ENCODE measurements around the gene JUNB. TPM values are rescaled to one million over a fixed set of nuclear protein-coding genes. Genes with fewer than 3 reads are reported as not detected.

JUNB gene
- total and polyA plus RNA-seq, 10 of the 15 experiments (the other 5 are each of a cell fraction or from before 2014, with no cell fraction given), result 0.55 to 144 (median 68.3) TPM

DNA sequence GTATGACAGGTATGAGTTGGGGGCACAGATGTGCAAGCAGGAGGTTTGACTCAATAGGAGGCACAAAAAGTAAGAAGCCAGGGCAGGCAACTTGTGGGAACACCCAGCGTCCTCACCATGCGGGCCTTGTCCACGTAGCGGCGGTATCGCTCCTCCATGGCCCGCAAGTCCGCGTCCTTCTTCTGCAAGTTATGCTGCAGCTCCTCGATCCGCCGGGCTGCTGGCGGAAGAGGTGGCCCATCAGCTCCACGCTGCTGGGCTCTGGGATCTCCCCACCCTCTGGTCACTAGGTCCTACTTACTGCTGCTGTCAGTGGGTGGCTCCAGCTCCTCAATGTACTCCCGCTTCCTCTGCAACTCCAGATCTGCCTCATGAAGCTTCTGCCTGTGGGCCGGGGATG, 26.6 kb upstream of the JUNB start:
- ChIA-PET RAD21 (ENCODE audit: unreplicated experiment) (interaction anchor here (0.7 to 9.0 kb wide), 9 partner anchors 8 to 124 kb away, joined by 3 to 76 read pairs (median 5); partner anchors contain the start of gene RNASEH2A), CTCF (interaction anchor here (0.7 to 17.0 kb wide), 12 partner anchors 9 to 236 kb away, joined by 3 to 426 read pairs (median 8); partner anchors contain the start of genes JUNB, PRDX2, RNASEH2A and THSD8), SMC1A (ENCODE audit: uncharacterized antibody, unreplicated experiment) (interaction anchor here (0.7 to 4.6 kb wide), 5 partner anchors 13 to 795 kb away, joined by 3 to 61 read pairs (median 12); partner anchors contain the start of gene THSD8), POLR2A (interaction anchor here (0.7 to 1.9 kb wide), 3 partner anchors 31 to 205 kb away, joined by 4 to 7 read pairs (median 4); no protein-coding TSS in a partner anchor)
- Histone ChIP-seq H3K79me2 (ENCODE audit: control insufficient read depth, insufficient read depth, low read length) (no peaks in the 10 kb centered on the region), H3K27ac (ENCODE audit: control insufficient read depth, insufficient read depth) (no peak overlapping the region), H2AFZ (ENCODE audit: control insufficient read depth, low read depth, low read length) (no peak overlapping the region), H3K4me3 (no peak overlapping the region), H4K20me1 (ENCODE audit: control insufficient read depth, insufficient read depth) (no peaks in the 10 kb centered on the region), H3K9me3 (replicated peaks; ENCODE audit: control insufficient read depth, insufficient read depth, low read length) (no peaks in the 10 kb centered on the region), H3K9ac (ENCODE audit: control insufficient read depth, insufficient read depth, low read length) (no peak overlapping the region), H3K4me1 (ENCODE audit: control insufficient read depth, insufficient read depth, low read length) (no peaks in the 10 kb centered on the region; the same call in 1 of the 2 replicates), H3K27me3 (replicated peaks in 1 of 2; ENCODE audit: control insufficient read depth in 2 of 2, insufficient read depth in 2 of 2, low read length in 1 of 2) (no peaks in the 10 kb centered on the region; a peak in 1 of 4 replicates), H3K36me3 (ENCODE audit: control insufficient read depth in 2 of 2, insufficient read depth in 2 of 2, low read length in 1 of 2) (no peaks in the 10 kb centered on the region), H3K4me2 (ENCODE audit: control insufficient read depth, insufficient read depth) (no peak overlapping the region)
- in situ Hi-C loops (cut with MboI) (loop anchor here (5.0 kb wide), 2 partner anchors 33 to 83 kb away; no protein-coding TSS in a partner anchor), intact Hi-C loops (cut with micrococcal nuclease; ENCODE audit: unreplicated experiment) (no loop called here)
- ATAC-seq (no peak), DNase-seq (ENCODE audit: low read depth, low spot score) (no peak), FAIRE-seq (no peak)
- no TSS peak for BruUV-seq (replicated peaks)
- WGBS (ENCODE audit: insufficient coverage, insufficient replicate concordance, low lambda C conversion rate, missing lambda C conversion rate), result 89% methylated on average over 16 of the region's 16 CpGs
- no peak for TF ChIP-seq ZNF592 (IDR thresholded peaks at IDR 0.05)
- no peak for TF ChIP-seq FOXM1 (IDR thresholded peaks at IDR 0.05; ENCODE audit: low read depth, low read length)
- no peak for TF ChIP-seq WRNIP1 (IDR thresholded peaks at IDR 0.05; ENCODE audit: borderline replicate concordance, low read depth, low read length)
- no peak for TF ChIP-seq CREB1 (IDR thresholded peaks at IDR 0.05; ENCODE audit: low read depth)
- no peak for TF ChIP-seq RAD21 (IDR thresholded peaks at IDR 0.05; ENCODE audit: insufficient read depth, low read depth, low read length)
- no peak for TF ChIP-seq IKZF1 (conservative IDR thresholded peaks at IDR 0.05)
- no peak for TF ChIP-seq CBX3 (IDR thresholded peaks at IDR 0.05; ENCODE audit: borderline replicate concordance, low read depth)
- no peak for TF ChIP-seq EGR1 (IDR thresholded peaks at IDR 0.05; ENCODE audit: borderline replicate concordance in 1 of 2, low read depth in 2 of 2, low read length in 2 of 2)
- TF ChIP-seq SUPT20H (IDR thresholded peaks at IDR 0.05; ENCODE audit: borderline replicate concordance, control insufficient read depth, low read depth, low read length), result no peak

Measured in GM12878 (cell line).